ENCODE measurements around the gene MTARC1. TPM values are rescaled to one million over a fixed set of nuclear protein-coding genes. Genes with fewer than 3 reads are reported as not detected.
A peak's percentile ranks its signal among the peaks of the same experiment; 100 is the strongest.

The MTARC1 gene
- total RNA-seq, 2 experiments from 2014 or later, result not detected

DNA sequence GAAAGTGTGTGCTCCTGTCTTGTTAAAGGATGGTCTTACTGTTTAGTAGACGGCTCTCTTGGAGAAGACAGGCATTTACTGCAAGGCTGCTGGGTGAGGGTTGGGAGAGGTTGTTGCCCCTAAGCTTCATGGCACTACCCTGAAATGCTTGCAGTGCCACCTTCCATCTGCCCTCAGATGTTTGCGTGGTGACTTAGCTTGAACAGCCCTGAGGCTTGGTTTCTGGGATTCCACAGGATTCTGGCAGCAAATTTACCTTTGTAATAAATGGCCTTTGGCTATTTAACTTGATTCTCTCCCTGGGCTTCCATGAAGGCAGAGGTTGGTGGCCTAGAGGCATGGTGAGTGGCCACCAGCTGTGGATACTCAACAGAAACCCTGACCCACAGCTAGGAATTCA, 11.6 kb downstream of the MTARC1 start:
- ChIA-PET CTCF (no interaction called here), POLR2A (no interaction called here)
- Mint-ChIP-seq H3K27ac (no peak overlapping the region), H3K36me3 (ENCODE audit: low read depth) (no peaks in the 10 kb centered on the region), H3K4me1 (no peaks in the 10 kb centered on the region), H3K27me3 (peaks cover 3% of the 10 kb centered on the region), H3K9me3 (no peaks in the 10 kb centered on the region), H3K4me3 (no peak overlapping the region)
- no peak for DNase-seq

DNA sequence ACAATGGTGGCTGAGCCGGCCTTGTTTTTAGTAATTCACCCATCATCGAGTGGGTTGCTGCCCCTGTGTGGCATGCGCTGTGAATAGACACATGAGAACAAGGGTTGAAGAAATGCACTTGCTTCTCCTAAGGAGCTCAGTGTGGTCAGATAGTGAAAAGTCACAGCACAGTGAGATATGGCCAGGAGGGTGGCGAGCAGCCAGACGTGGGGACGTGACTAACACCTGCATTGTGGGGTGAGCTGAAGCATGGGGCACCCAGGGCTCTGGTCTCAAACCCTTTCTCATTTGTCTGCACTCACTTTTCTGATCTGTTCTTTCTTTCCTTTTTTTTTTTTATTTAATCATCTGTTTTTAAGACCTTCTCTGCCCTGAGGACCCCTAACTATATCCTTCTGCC, 13.5 kb downstream of the MTARC1 start:
- H3K4me1 Mint-ChIP-seq, result no peaks in the 10 kb centered on the region
- no peaks in the 10 kb centered on the region for H3K36me3 Mint-ChIP-seq (ENCODE audit: low read depth)
- POLR2A ChIA-PET, result no interaction called here
- CTCF ChIA-PET, result interaction anchor here (1.0 kb wide), 1 partner anchor 102 kb away, joined by 3 read pairs; no protein-coding TSS in a partner anchor
- no peak overlapping the region for H3K27ac Mint-ChIP-seq
- no peaks in the 10 kb centered on the region for H3K27me3 Mint-ChIP-seq
- no peaks in the 10 kb centered on the region for H3K9me3 Mint-ChIP-seq
- no peak overlapping the region for H3K4me3 Mint-ChIP-seq
- no peak for DNase-seq

DNA sequence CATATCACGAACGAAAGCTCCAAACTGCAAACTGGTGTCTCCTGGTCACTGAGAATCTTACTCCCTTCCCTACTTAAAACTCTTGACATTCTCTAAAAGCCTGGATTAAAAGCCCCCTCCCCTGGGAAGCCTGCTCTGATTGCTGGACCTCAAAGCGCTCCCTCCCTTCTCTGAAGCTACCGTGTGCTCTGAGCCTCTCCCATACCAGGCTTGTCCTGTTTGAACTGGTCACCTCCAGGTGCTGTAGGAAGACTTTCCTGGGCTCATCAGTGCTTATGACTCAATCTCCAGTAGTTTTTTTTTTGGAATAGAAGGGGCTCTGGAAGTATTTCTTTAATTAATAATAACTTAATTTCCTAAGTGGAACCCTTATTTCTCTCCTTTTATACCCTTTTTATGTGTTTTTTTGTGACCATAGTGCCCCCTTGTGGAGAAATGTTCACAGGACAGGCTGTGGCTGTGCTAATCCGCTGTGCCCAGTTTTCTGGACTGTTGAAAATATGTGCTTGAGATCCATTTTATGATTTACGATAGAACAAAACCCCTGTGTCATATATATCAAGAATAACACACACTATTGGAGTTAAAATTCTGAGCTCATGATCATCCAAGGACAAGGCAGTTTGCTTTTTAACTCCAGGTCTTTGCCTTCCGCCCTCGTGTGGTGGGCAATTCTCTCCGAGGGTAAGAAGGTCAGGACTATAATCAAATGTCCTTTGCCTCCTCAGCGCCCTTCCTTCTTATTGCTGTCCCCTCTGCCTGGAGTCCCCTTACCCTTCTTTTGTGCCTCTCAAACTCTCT, 16.9 kb downstream of the MTARC1 start:
- Mint-ChIP-seq H3K4me3 (no peak overlapping the region), H3K36me3 (ENCODE audit: low read depth) (no peaks in the 10 kb centered on the region), H3K9me3 (no peaks in the 10 kb centered on the region), H3K27me3 (no peaks in the 10 kb centered on the region), H3K4me1 (no peaks in the 10 kb centered on the region), H3K27ac (no peak overlapping the region)
- DNase-seq, result peak; percentile 33
- ChIA-PET POLR2A (no interaction called here), CTCF (interaction anchor here (1.0 kb wide), 1 partner anchor 75 kb away, joined by 3 read pairs; the partner anchor contains the start of gene HLX)

DNA sequence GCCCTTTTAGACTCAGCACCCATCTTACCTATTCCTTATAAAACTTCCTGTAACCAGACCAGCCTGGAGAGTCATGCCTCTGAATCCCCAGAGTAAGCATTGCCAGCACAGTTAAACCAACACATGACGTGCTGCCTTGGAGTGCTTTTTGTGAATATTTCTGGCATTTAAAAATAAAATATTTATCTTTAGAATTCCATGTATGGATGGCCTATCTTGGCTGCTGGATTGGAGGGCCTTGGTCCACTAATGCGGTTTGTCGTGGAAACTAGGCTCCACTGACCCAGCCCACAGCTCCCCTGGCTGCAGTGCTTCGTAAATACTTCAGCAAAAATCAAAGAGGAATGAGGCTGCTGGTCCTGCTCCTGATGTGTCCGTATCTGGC, 17.5 kb downstream of the MTARC1 start:
- H3K36me3 Mint-ChIP-seq (ENCODE audit: low read depth), result no peaks in the 10 kb centered on the region
- no peak overlapping the region for H3K27ac Mint-ChIP-seq
- H3K4me1 Mint-ChIP-seq, result no peaks in the 10 kb centered on the region
- CTCF ChIA-PET, result interaction anchor here (1.0 kb wide), 1 partner anchor 75 kb away, joined by 3 read pairs; the partner anchor contains the start of gene HLX
- no peak for DNase-seq
- H3K4me3 Mint-ChIP-seq, result no peak overlapping the region
- H3K9me3 Mint-ChIP-seq, result no peaks in the 10 kb centered on the region
- POLR2A ChIA-PET, result no interaction called here
- H3K27me3 Mint-ChIP-seq, result no peaks in the 10 kb centered on the region

DNA sequence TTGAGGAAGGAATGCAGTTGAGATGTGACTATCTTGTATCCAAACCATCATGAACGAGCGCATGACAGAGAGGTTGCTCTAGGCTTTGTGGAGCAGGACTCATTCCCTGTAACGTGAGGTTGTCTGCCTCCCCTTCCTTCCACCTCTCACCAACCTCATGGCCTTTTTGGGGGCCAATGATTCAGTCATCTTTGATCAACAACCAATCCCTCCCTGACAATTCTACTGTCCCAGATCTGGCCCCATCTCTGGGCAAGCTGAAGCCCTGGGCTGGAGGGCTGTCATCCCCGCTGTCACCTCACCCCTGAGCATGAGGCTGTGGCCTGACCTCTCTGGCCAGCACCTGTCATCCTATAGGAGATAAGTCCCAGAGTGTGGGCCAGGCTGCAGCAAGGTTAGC, 19.7 kb downstream of the MTARC1 start:
- H3K36me3 Mint-ChIP-seq (ENCODE audit: low read depth), result no peaks in the 10 kb centered on the region
- DNase-seq, result no peak
- no peak overlapping the region for H3K4me3 Mint-ChIP-seq
- peaks cover 8% of the 10 kb centered on the region for H3K4me1 Mint-ChIP-seq
- no peak overlapping the region for H3K27ac Mint-ChIP-seq
- ChIA-PET POLR2A (no interaction called here), CTCF (no interaction called here)
- H3K9me3 Mint-ChIP-seq, result no peaks in the 10 kb centered on the region
- no peaks in the 10 kb centered on the region for H3K27me3 Mint-ChIP-seq

DNA sequence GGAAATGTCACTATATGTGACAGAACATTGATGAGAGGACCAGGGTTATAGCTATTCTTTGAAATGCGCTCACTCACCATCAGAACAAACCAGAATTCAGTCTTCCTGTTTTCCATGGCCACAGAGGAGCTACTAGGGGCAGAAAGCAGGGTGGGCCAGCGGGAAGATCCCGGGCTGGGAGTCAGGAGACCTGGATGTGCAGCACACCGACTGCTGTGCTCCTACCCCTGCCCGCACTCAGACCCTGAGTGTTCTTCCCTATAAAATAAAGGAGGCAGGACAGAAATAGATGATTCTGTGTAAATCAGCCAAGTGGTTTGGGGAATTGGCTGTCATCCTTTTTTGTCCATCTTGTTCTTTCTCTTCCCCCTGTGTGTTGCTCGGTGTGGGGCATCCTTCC, 21.0 kb downstream of the MTARC1 start:
- H3K27me3 Mint-ChIP-seq, result peaks cover 2% of the 10 kb centered on the region
- ChIA-PET POLR2A (no interaction called here), CTCF (no interaction called here)
- no peaks in the 10 kb centered on the region for H3K36me3 Mint-ChIP-seq (ENCODE audit: low read depth)
- DNase-seq, result no peak
- H3K4me1 Mint-ChIP-seq, result peaks cover 8% of the 10 kb centered on the region
- H3K4me3 Mint-ChIP-seq, result no peak overlapping the region
- no peaks in the 10 kb centered on the region for H3K9me3 Mint-ChIP-seq
- no peak overlapping the region for H3K27ac Mint-ChIP-seq

DNA sequence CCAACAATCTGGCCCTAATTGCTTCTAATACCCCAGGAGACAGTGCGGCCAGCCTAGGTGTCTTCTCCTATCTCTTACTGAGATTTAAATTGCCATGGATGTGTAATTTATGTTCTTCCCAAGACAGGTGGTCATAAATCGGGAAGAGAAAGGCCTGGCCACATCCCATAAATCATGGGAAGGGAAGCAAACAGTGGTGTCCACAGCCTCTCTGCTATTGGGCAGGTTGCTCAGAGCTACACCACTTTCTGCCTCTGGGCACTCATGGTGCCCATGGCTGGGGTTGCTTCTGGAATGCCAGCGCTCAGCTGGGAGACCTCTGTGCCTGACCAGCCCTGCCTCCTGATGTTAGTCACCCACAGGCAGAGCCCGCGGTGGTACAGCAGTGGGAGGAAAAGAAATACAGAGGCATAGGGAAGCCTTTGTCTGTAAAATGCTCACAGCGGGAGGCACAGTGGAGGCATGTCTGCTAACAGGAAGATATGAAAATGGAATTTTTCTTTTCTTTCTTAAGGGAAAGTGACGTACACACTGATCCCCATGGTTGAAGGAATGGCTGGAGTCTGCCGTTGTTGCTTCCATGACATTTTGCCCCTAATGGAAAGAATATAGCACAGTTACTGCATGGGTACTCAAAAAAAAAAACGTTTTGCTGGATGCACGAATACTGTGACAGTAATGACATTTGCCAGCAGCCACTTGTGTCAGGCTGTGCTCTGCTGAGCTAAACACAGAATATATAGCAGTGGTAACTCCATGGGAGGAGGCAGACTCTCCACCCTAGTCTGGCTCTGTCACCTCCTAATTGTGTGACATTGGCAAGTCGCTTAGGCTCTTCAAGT, 21.9 kb downstream of the MTARC1 start:
- peaks cover 2% of the 10 kb centered on the region for H3K27me3 Mint-ChIP-seq
- no peaks in the 10 kb centered on the region for H3K9me3 Mint-ChIP-seq
- no peak overlapping the region for H3K27ac Mint-ChIP-seq
- DNase-seq, result no peak
- H3K4me1 Mint-ChIP-seq, result peaks cover 8% of the 10 kb centered on the region
- ChIA-PET CTCF (interaction anchor here (0.6 kb wide), 1 partner anchor 396 kb away, joined by 3 read pairs; no protein-coding TSS in a partner anchor), POLR2A (no interaction called here)
- H3K36me3 Mint-ChIP-seq (ENCODE audit: low read depth), result no peaks in the 10 kb centered on the region
- H3K4me3 Mint-ChIP-seq, result no peak overlapping the region

DNA sequence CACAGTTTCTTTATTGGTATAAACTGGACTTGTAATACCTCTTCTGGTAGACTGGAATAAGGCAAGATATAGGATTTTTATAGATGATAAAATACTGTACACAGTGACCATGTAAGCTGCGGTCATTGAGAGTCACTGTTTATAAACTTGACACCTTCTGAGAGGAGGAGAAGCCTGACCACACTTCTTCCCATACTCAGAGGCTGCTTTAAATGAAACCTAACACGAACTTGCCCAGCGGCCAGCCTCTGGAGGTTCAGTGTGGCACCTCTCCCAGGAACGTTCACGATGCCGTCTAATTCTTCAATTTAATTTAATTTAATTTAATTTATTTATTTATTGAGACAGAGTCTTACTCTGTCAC, 22.5 kb downstream of the MTARC1 start:
- no peak for DNase-seq
- ChIA-PET CTCF (interaction anchor here (0.6 kb wide), 1 partner anchor 395 kb away, joined by 3 read pairs; no protein-coding TSS in a partner anchor), POLR2A (no interaction called here)
- H3K36me3 Mint-ChIP-seq (ENCODE audit: low read depth), result no peaks in the 10 kb centered on the region
- peaks cover 8% of the 10 kb centered on the region for H3K4me1 Mint-ChIP-seq
- H3K27me3 Mint-ChIP-seq, result peaks cover 2% of the 10 kb centered on the region
- H3K4me3 Mint-ChIP-seq, result no peak overlapping the region
- H3K9me3 Mint-ChIP-seq, result no peaks in the 10 kb centered on the region
- H3K27ac Mint-ChIP-seq, result no peak overlapping the region

DNA sequence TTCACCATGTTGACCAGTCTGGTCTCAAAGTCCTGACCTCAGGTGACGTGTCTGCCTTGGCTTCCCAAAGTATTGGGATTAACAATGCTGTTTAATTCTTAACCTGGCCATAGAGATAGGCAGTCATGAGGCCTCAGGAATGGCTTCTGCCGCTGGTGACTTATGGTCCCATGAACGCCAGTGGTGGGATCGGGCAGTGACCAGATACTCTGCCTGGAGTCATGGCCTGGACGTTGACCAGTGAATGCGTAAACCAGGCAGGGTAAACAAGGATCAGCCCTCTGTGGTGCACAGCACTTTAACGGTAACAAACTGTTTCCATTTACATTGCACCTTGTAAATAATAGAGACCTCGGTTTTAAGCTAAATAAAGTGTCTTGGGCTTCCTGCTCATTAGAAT, 23.0 kb downstream of the MTARC1 start:
- Mint-ChIP-seq H3K27ac (no peak overlapping the region), H3K36me3 (ENCODE audit: low read depth) (no peaks in the 10 kb centered on the region), H3K27me3 (peaks cover 4% of the 10 kb centered on the region), H3K4me1 (peaks cover 8% of the 10 kb centered on the region), H3K4me3 (no peak overlapping the region), H3K9me3 (no peaks in the 10 kb centered on the region)
- ChIA-PET POLR2A (no interaction called here), CTCF (interaction anchor here (1.7 kb wide), 1 partner anchor 21 kb away, joined by 4 read pairs; no protein-coding TSS in a partner anchor)
- DNase-seq, result no peak

DNA sequence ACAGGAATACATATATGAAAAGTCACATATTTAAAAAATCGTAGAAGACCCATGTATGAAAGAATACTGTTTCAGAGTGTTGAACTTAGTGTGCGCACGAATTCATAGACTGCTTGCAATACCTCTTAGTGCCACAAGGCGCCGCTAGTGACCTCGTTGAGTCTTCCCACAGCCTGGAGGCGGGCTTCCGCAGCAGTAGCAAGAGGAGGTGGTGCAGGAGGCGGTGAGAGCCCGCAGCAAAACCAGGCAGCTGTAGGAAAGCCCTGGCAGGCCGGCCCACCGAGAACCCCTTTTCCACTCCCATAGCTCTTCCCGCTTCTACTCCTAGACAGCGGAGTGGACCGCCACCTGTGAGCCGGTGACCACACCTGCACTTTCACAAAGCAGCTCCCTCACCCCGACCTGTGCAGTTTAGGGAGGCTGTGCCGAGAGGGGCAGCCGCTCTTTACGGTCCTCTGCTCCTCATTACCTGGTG, 23.5 kb downstream of the MTARC1 start:
- peaks cover 4% of the 10 kb centered on the region for H3K27me3 Mint-ChIP-seq
- peak overlapping the region; percentile 41 for H3K4me3 Mint-ChIP-seq
- CTCF ChIA-PET, result interaction anchor here (1.7 kb wide), 1 partner anchor 21 kb away, joined by 4 read pairs; no protein-coding TSS in a partner anchor
- H3K36me3 Mint-ChIP-seq (ENCODE audit: low read depth), result no peaks in the 10 kb centered on the region
- peak; percentile 74 for DNase-seq
- POLR2A ChIA-PET, result no interaction called here
- no peaks in the 10 kb centered on the region for H3K9me3 Mint-ChIP-seq
- no peak overlapping the region for H3K27ac Mint-ChIP-seq
- peaks cover 8% of the 10 kb centered on the region for H3K4me1 Mint-ChIP-seq

DNA sequence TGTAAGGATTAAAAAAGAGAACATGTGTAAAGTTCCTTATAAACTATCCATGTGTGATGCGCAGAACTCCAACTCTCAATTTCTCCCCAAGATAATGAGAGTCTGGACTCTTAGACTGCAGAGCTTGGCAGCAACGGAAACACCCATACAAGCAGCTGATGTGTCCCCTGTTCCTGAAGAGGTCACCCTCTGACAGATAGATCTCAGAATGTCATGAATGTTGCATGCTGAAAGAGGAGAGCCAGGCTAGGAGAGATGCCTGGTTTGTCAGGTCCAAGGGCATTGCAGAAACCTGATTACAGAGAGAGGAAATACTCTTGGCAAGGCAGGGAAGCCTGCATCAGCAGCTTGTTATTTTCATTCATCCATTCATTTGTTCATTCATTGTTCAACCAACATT, 24.2 kb downstream of the MTARC1 start:
- no peaks in the 10 kb centered on the region for H3K36me3 Mint-ChIP-seq (ENCODE audit: low read depth)
- no peak overlapping the region for H3K4me3 Mint-ChIP-seq
- no peak overlapping the region for H3K27ac Mint-ChIP-seq
- no peak for DNase-seq
- peaks cover 8% of the 10 kb centered on the region for H3K4me1 Mint-ChIP-seq
- no peaks in the 10 kb centered on the region for H3K9me3 Mint-ChIP-seq
- CTCF ChIA-PET, result interaction anchor here (1.7 kb wide), 1 partner anchor 22 kb away, joined by 4 read pairs; no protein-coding TSS in a partner anchor
- POLR2A ChIA-PET, result no interaction called here
- H3K27me3 Mint-ChIP-seq, result peaks cover 4% of the 10 kb centered on the region

DNA sequence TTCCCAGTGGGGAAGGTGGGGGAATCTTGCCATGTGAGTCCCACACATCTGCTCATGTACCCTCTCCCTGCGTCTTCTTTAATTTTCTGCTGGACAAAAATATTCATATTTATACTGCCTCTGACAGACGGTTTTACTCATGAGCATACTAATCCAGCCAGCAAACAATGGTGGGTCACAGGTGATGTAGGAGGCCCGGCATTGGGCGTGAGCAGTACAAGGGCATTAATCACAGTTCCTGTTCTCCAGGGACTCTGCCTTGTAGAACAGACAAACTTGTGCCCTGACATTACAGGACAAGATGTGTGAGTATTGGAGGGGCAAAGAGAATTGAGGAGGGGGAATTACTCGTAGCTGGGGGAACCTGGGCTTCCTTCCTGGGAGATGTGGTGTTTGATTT, 25.0 kb downstream of the MTARC1 start:
- no peak for DNase-seq
- H3K4me3 Mint-ChIP-seq, result no peak overlapping the region
- no peak overlapping the region for H3K27ac Mint-ChIP-seq
- peaks cover 4% of the 10 kb centered on the region for H3K27me3 Mint-ChIP-seq
- ChIA-PET POLR2A (no interaction called here), CTCF (no interaction called here)
- H3K4me1 Mint-ChIP-seq, result peaks cover 8% of the 10 kb centered on the region
- no peaks in the 10 kb centered on the region for H3K9me3 Mint-ChIP-seq
- H3K36me3 Mint-ChIP-seq (ENCODE audit: low read depth), result no peaks in the 10 kb centered on the region

DNA sequence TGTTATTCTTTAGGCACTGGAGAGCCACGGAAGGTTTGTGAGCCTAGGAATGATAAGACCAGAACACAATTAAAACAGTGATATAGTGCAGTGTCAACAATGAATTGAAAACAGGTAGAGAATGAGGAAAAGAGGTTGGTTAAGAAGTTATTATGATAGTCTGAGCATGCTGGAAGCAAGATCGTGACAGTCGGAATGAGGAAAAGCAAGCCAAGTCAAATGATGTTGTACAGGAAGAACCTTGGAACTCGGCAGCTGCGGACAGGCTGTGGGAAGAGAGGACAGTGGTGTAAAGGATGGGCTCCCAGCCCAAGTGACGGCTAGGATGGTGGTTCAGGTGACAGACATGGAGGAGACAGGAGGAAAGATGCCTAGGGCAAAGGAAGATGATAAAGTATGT, 25.6 kb downstream of the MTARC1 start:
- ChIA-PET POLR2A (no interaction called here), CTCF (interaction anchor here (0.7 kb wide), 1 partner anchor 16 kb away, joined by 3 read pairs; no protein-coding TSS in a partner anchor)
- H3K36me3 Mint-ChIP-seq (ENCODE audit: low read depth), result no peaks in the 10 kb centered on the region
- H3K9me3 Mint-ChIP-seq, result no peaks in the 10 kb centered on the region
- peaks cover 4% of the 10 kb centered on the region for H3K27me3 Mint-ChIP-seq
- no peak overlapping the region for H3K4me3 Mint-ChIP-seq
- H3K4me1 Mint-ChIP-seq, result peaks cover 8% of the 10 kb centered on the region
- no peak for DNase-seq
- H3K27ac Mint-ChIP-seq, result no peak overlapping the region

All from activated CD4-positive, alpha-beta T cell treated with anti-CD3 and anti-CD28 coated beads, Interleukin-2, amount 10 ng/mL, durations not matched to agents 7 days and 5 days (primary cell).